PFSK-1 (cell line): ENCODE results near the gene PDE4B.

Experiments used
- FOXP2 ChIP-seq: optimal IDR thresholded peaks from 2 replicates; pipeline ENCODE3; 2011; ENCODE audit warnings: borderline replicate concordance, control low read depth, inconsistent platforms; ENCODE audit not compliant: insufficient read depth; ENCODE audit errors: extremely low read length, extremely low read depth
- POLR2AphosphoS5 ChIP-seq: IDR thresholded peaks from 2 replicates; pipeline ENCODE4 v1.6.1; 2012; ENCODE audit warnings: low read depth, mild to moderate bottlenecking, control low read depth, low read length, moderate library complexity
- REST ChIP-seq, 2 experiments: IDR thresholded peaks; 2 replicates each; pipeline versions ENCODE4 v1.6.1 to v1.8.0; 2011 to 2012; ENCODE audit warnings: low read depth in 2 of 2, low read length in 2 of 2, control low read depth in 1 of 2, inconsistent platforms in 1 of 2, mild to moderate bottlenecking in 1 of 2, moderate library complexity in 1 of 2; ENCODE audit not compliant: insufficient read depth in 1 of 2
- SIN3A ChIP-seq: IDR thresholded peaks from 2 replicates; pipeline ENCODE4 v1.6.1; 2012; ENCODE audit warnings: mild to moderate bottlenecking, low read length, moderate library complexity, borderline replicate concordance; ENCODE audit not compliant: insufficient read depth
- TAF1 ChIP-seq: IDR thresholded peaks from 2 replicates; pipeline ENCODE4 v1.6.1; 2012; ENCODE audit warnings: low read length, control low read depth, borderline replicate concordance; ENCODE audit not compliant: insufficient read depth

The PDE4B gene

GRCh38 chr1:65992165-65992821 is 199.6 kb downstream of the PDE4B start:
- peak; percentile 80 for TF ChIP-seq TAF1
- no peak for TF ChIP-seq REST (IDR thresholded peaks at IDR 0.05; ENCODE audit: insufficient read depth in 1 of 2, low read depth in 2 of 2, low read length in 2 of 2)
- TF ChIP-seq FOXP2, result no peak
- TF ChIP-seq SIN3A, result peak; percentile 94; the same call in 1 of the 2 replicates
- peak; percentile 91 for TF ChIP-seq POLR2AphosphoS5

GRCh38 chr1:65992831-65993271 is 200.2 kb downstream of the PDE4B start:
- TF ChIP-seq REST (IDR thresholded peaks at IDR 0.05; ENCODE audit: insufficient read depth in 1 of 2, low read depth in 2 of 2, low read length in 2 of 2), result no peak
- no peak for TF ChIP-seq POLR2AphosphoS5
- TF ChIP-seq SIN3A, result no peak; the same call in 1 of the 2 replicates

DNA sequence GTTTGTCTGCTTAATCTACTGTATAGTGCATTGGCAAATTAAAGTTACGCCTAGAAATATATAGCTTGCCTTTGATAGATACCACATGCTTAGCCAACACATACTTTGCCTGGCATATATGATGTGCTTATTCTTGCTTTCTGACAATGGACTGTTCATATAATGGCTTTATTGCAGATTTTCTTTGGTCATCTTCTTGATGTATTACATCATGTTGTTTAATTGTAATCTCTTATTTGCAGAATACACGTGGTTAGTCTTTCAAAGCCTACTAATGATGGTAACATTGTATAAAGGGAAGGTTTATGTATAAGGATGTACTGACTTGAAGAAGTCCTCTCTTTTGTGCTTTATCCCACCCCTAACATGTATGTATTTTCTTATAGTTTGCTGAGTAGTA is 201.5 kb downstream of the PDE4B start:
- TF ChIP-seq SIN3A (0 out of 2 replicates have a peak, but pooled peaks have one; percentile 23), FOXP2 (no peak)

GRCh38 chr1:65995336-65995735 is 202.6 kb downstream of the PDE4B start:
- TF ChIP-seq SIN3A, result no peak
- no peak for TF ChIP-seq REST (IDR thresholded peaks at IDR 0.05; ENCODE audit: insufficient read depth in 1 of 2, low read depth in 2 of 2, low read length in 2 of 2)
- TF ChIP-seq POLR2AphosphoS5, result no peak
- TF ChIP-seq FOXP2, result no peak
- no peak for TF ChIP-seq TAF1

DNA sequence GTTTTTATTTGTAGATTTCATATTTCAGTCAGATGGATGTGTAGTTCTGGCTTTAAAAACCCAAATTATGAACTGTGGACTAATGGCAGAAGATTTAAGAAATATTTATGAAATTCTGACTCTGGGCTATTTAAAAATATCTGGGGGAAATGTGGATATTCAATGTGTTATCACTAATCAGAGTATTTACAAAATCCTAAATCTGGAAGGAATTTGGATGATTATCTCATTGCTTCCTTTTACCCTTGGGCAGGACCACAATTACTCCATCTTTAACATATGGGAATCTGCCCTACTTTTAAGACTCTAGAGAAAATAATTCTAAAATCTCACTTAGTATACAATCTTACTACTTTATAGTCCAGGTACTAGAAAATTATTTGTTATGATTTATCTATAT is 203.2 kb downstream of the PDE4B start:
- TF ChIP-seq POLR2AphosphoS5 (no peak), FOXP2 (no peak), REST (IDR thresholded peaks at IDR 0.05; ENCODE audit: insufficient read depth in 1 of 2, low read depth in 2 of 2, low read length in 2 of 2) (no peak), TAF1 (no peak), SIN3A (no peak)

DNA sequence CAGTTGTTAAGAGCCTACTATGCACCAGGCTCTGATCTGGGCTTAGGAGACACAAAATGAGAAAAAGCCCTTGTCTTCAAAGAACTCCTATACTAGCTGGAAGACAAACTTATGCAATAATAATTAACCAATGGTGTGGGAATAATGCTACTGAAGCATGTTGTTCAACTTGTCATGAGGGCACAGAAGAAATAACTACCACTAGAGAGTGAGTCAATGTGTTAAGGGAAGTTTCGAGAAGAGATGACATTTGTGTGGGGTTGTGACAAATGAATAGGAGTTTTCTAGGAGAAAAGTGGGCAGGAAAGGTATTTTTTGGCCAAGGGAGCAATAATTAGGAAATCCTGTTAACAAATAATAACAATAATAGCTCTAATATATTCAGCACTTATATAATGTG is 205.0 kb downstream of the PDE4B start:
- TF ChIP-seq SIN3A (no peak), POLR2AphosphoS5 (no peak), TAF1 (no peak)
